Stomach smooth muscle (tissue), 2 donors: ENCODE results near the gene ACAD10.
"Not testable (repeated sequence)": the region's sequence is repeated elsewhere in the genome, so short reads cannot be mapped to it uniquely, and the experiment has no call there.

Source experiments
- H3K27ac ChIP-seq: one replicate; pipeline ENCODE4 v1.7.0; 2013; ENCODE audit warnings: mild to moderate bottlenecking, low read length, inconsistent platforms
- H3K27me3 ChIP-seq, 2 donors: one replicate each; pipeline ENCODE4 v1.7.0; 2013; ENCODE audit warnings: low read length in 2 of 2; ENCODE audit not compliant: insufficient read depth in 2 of 2, control insufficient read depth in 1 of 2
- H3K36me3 ChIP-seq, 2 donors: one replicate each; pipeline ENCODE4 v1.7.0; 2013; ENCODE audit warnings: low read length in 2 of 2; ENCODE audit not compliant: control insufficient read depth in 2 of 2, insufficient read depth in 2 of 2
- H3K4me1 ChIP-seq: one replicate; pipeline ENCODE4 v1.7.0; 2013; ENCODE audit warnings: low read length; ENCODE audit not compliant: control insufficient read depth, insufficient read depth
- H3K4me3 ChIP-seq, 2 donors: one replicate each; pipeline ENCODE4 v1.7.0; 2013; ENCODE audit warnings: low read length in 2 of 2
- H3K9ac ChIP-seq, 2 donors: one replicate each; pipeline ENCODE4 v1.7.0; 2013; ENCODE audit warnings: low read length in 2 of 2, mild to moderate bottlenecking in 1 of 2
- H3K9me3 ChIP-seq, 2 donors: one replicate each; pipeline ENCODE4 v1.7.0; 2013; ENCODE audit warnings: low read length in 2 of 2; ENCODE audit not compliant: control insufficient read depth in 2 of 2
- donor health status: healthy.
- donor health status: Pancreatic carcinoma.

ACAD10 gene

GRCh38 chr12:111763552-111763951 is 77.7 kb downstream of the ACAD10 start:
- H3K9ac ChIP-seq, H3K36me3 ChIP-seq, H3K9me3 ChIP-seq, H3K4me3 ChIP-seq, H3K27me3 ChIP-seq, H3K27ac ChIP-seq: not testable (repeated sequence)
- H3K4me1 ChIP-seq = peaks cover 18% of the 10 kb centered on the region

GRCh38 chr12:111764120-111764821 is 78.4 kb downstream of the ACAD10 start:
- H3K9me3 ChIP-seq = no peaks in the 10 kb centered on the region
- H3K27me3 ChIP-seq = no peaks in the 10 kb centered on the region
- H3K27ac ChIP-seq = no peak overlapping the region
- no peaks in the 10 kb centered on the region for H3K36me3 ChIP-seq
- H3K9ac ChIP-seq = no peak overlapping the region
- H3K4me1 ChIP-seq = peaks cover 25% of the 10 kb centered on the region
- no peak overlapping the region for H3K4me3 ChIP-seq

GRCh38 chr12:111766608-111767361 is 80.9 kb downstream of the ACAD10 start, which contains the start of gene ALDH2:
Gene ALDH2, plus strand, starts transcription at chr12:111766933. Its CDS starts 50 bp downstream, at chr12:111766983.
- peak within 1 kb of the TSS; percentile 87 for H3K27ac ChIP-seq
- no peaks in the 10 kb centered on the region for H3K9me3 ChIP-seq
- H3K36me3 ChIP-seq = no peaks in the 10 kb centered on the region
- H3K4me3 ChIP-seq = peak within 1 kb of the TSS; percentile 76 to 93
- peak within 1 kb of the TSS; percentile 46 to 90 for H3K9ac ChIP-seq
- peaks cover 47% of the 10 kb centered on the region for H3K4me1 ChIP-seq
- H3K27me3 ChIP-seq = no peaks in the 10 kb centered on the region

GRCh38 chr12:111767362-111768158 is 81.7 kb downstream of the ACAD10 start:
- no peaks in the 10 kb centered on the region for H3K36me3 ChIP-seq
- H3K9me3 ChIP-seq = no peaks in the 10 kb centered on the region
- H3K9ac ChIP-seq = peak overlapping the region; percentile 46 to 90
- H3K4me1 ChIP-seq = peaks cover 52% of the 10 kb centered on the region
- H3K4me3 ChIP-seq = peak overlapping the region; percentile 76 to 93
- no peaks in the 10 kb centered on the region for H3K27me3 ChIP-seq
- peak overlapping the region; percentile 87 for H3K27ac ChIP-seq

GRCh38 chr12:111768159-111768895 is 82.5 kb downstream of the ACAD10 start:
- H3K27ac ChIP-seq = peak overlapping the region; percentile 87

GRCh38 chr12:111769599-111769998 is 83.7 kb downstream of the ACAD10 start:
- Histone ChIP-seq H3K4me1 (peaks cover 72% of the 10 kb centered on the region), H3K4me3 (no peak overlapping the region), H3K9ac (no peak overlapping the region), H3K27ac (no peak overlapping the region), H3K9me3 (no peaks in the 10 kb centered on the region), H3K36me3 (no peaks in the 10 kb centered on the region), H3K27me3 (no peaks in the 10 kb centered on the region)

More at GRCh38 chr12:111768159-111768895, 82.5 kb downstream of the ACAD10 start:
- peaks cover 59% of the 10 kb centered on the region for H3K4me1 ChIP-seq
- no peaks in the 10 kb centered on the region for H3K27me3 ChIP-seq
- H3K9ac ChIP-seq = peak overlapping the region; percentile 46 to 90
- no peaks in the 10 kb centered on the region for H3K36me3 ChIP-seq
- peak overlapping the region; percentile 76 to 93 for H3K4me3 ChIP-seq
- no peaks in the 10 kb centered on the region for H3K9me3 ChIP-seq

- Histone ChIP-seq H3K4me1 (peaks cover 81% of the 10 kb centered on the region), H3K9ac (peak overlapping the region; percentile 21 to 64), H3K27me3 (no peaks in the 10 kb centered on the region), H3K9me3 (no peaks in the 10 kb centered on the region), H3K4me3 (peak overlapping the region; percentile 31 to 65), H3K27ac (peak overlapping the region; percentile 94), H3K36me3 (peaks cover 4 to 8% of the 10 kb centered on the region in 2 donors)
These were observed 88.1 kb downstream of the ACAD10 start for GRCh38 chr12:111773801-111774551.

GRCh38 chr12:111775205-111776193 is 89.6 kb downstream of the ACAD10 start:
- peaks cover 70% of the 10 kb centered on the region for H3K4me1 ChIP-seq
- peak overlapping the region; percentile 58 to 64 for H3K9ac ChIP-seq
- H3K27ac ChIP-seq = peak overlapping the region; percentile 94
- no peaks in the 10 kb centered on the region for H3K9me3 ChIP-seq
- H3K36me3 ChIP-seq = peaks cover 7 to 15% of the 10 kb centered on the region in 2 donors
- no peaks in the 10 kb centered on the region for H3K27me3 ChIP-seq
- peak overlapping the region; percentile 31 to 65 for H3K4me3 ChIP-seq

GRCh38 chr12:111776836-111777344 is 91.0 kb downstream of the ACAD10 start:
- no peaks in the 10 kb centered on the region for H3K9me3 ChIP-seq

More at GRCh38 chr12:111776836-111777344, 91.0 kb downstream of the ACAD10 start:
- Histone ChIP-seq H3K27ac (peak overlapping the region; percentile 94), H3K36me3 (peaks cover 13 to 27% of the 10 kb centered on the region in 2 donors), H3K9ac (no peak overlapping the region), H3K27me3 (no peaks in the 10 kb centered on the region), H3K4me3 (peak overlapping the region in 1 of 2 donors; percentile 8), H3K4me1 (peaks cover 58% of the 10 kb centered on the region)
